Tibial nerve (tissue), 4 donors: ENCODE measurements around the gene HNRNPAB. TPM values are rescaled to one million over a fixed set of nuclear protein-coding genes. Genes with fewer than 3 reads are reported as not detected.
A peak's percentile ranks its signal among the peaks of the same experiment; 100 is the strongest.

Experiments used
- DNase-seq, 2 donors: peaks; one replicate each; pipeline ENCODE4 v3.0.0-alpha.2; 2019; ENCODE audit warnings: low spot score in 2 of 2
- H3K27ac ChIP-seq, 4 donors: fragments of 200-600 bp; sonication (generic) in 3 of 4; one replicate each; pipeline ENCODE4 v1.5.1; 2017 to 2019; ENCODE audit warnings: mild to moderate bottlenecking in 1 of 4
- H3K27me3 ChIP-seq, 2 donors: fragments of 200-600 bp; sonication (generic) in 1 of 2; one replicate each; pipeline versions ENCODE4 v1.5.1 to v1.6.0; 2017 to 2019
- H3K36me3 ChIP-seq, 3 donors: fragments of 200-600 bp; sonication (generic); one replicate each; pipeline ENCODE4 v1.5.1; 2018 to 2019
- H3K4me1 ChIP-seq, 4 donors: fragments of 200-600 bp; sonication (generic) in 3 of 4; one replicate each; pipeline ENCODE4 v1.5.1; 2017 to 2019
- H3K4me3 ChIP-seq, 4 donors: fragments of 200-600 bp; sonication (generic) in 3 of 4; one replicate each; pipeline ENCODE4 v1.5.1; 2017 to 2019; ENCODE audit warnings: mild to moderate bottlenecking in 1 of 4, moderate library complexity in 1 of 4
- H3K9me3 ChIP-seq, 4 donors: fragments of 200-600 bp; sonication (generic) in 3 of 4; one replicate each; pipeline ENCODE4 v1.5.1; 2017 to 2019
- CTCF ChIP-seq, 5 experiments: fragments of 200-600 bp in 3 of 5; fragments of 450-650 bp in 2 of 5; sonication (generic) in 3 of 5; IDR thresholded peaks; one replicate each; pipeline ENCODE4 v1.5.1; 2016 to 2019; ENCODE audit warnings: antibody characterized with exemption in 5 of 5, mild to moderate bottlenecking in 3 of 5, moderate library complexity in 2 of 5
- EP300 ChIP-seq, 2 donors: sonication (generic); formaldehyde crosslinking; IDR thresholded peaks; one replicate each; pipeline ENCODE4 v1.6.1; 2017; ENCODE audit warnings: antibody characterized with exemption in 2 of 2, mild to moderate bottlenecking in 1 of 2
- POLR2A ChIP-seq, 2 donors: fragments of 450-650 bp; IDR thresholded peaks; one replicate each; pipeline ENCODE4 v1.6.1; 2017; ENCODE audit warnings: antibody characterized with exemption in 2 of 2, mild to moderate bottlenecking in 2 of 2, moderate library complexity in 2 of 2
- WGBS, 2 donors: methylation state at CpG; one replicate each; pipeline ENCODE4 v1.1.5; 2018; 5-methylcytosine and 5-hydroxymethylcytosine counted together
- total RNA-seq, 4 donors: library from RNA; depleted of rRNA; stranded (reverse); fragments of >200 nt; gene quantifications; one replicate each; pipeline ENCODE4 v1.1.0, GENCODE V29; 2016

HNRNPAB gene
- total RNA-seq, 4 donors from 2014 or later, result 92.0 to 135 (median 122) TPM

- H3K4me1 ChIP-seq, result peaks cover 0 to 53% (median 30%) of the 10 kb centered on the region in 4 donors
- peaks cover 0 to 48% (median 0%) of the 10 kb centered on the region in 3 donors for H3K36me3 ChIP-seq
- peaks cover 0 to 4% (median 0%) of the 10 kb centered on the region in 4 donors for H3K9me3 ChIP-seq
- WGBS, 2 donors, result 21 to 57% methylated on average over 10 to 19 of the region's 21 CpGs
- H3K27me3 ChIP-seq, result no peaks in the 10 kb centered on the region
- no peak for DNase-seq
- peak overlapping the region; percentile 88 to 98 (median 94) for H3K4me3 ChIP-seq
- peak overlapping the region; percentile 94 to 97 (median 96) for H3K27ac ChIP-seq
- TF ChIP-seq POLR2A (IDR thresholded peaks at IDR 0.05) (no peak), CTCF (IDR thresholded peaks at IDR 0.05) (no peak), EP300 (IDR thresholded peaks at IDR 0.05) (no peak)
Observed at GRCh38 chr5:178231539-178232123, 27.3 kb downstream of the HNRNPAB start.

GRCh38 chr5:178232124-178232919 lies 28.0 kb downstream of the HNRNPAB start, which contains the start of gene PHYKPL:
Gene PHYKPL, minus strand, starts transcription at chr5:178232802. Its CDS starts 252 bp downstream, at chr5:178232550.
- peak; percentile 35 to 41 for DNase-seq
- Histone ChIP-seq H3K27me3 (no peaks in the 10 kb centered on the region), H3K27ac (peak within 1 kb of the TSS; percentile 94 to 97 (median 96)), H3K9me3 (peaks cover 0 to under 1% (median 0%) of the 10 kb centered on the region in 4 donors), H3K4me1 (peaks cover 0 to 60% (median 33%) of the 10 kb centered on the region in 4 donors), H3K4me3 (peak within 1 kb of the TSS; percentile 88 to 98 (median 94)), H3K36me3 (peaks cover 0 to 41% (median 0%) of the 10 kb centered on the region in 3 donors)
- 1% methylated on average over 67 of the region's 102 CpGs; no CpG with 5 or more reads in 1 of the 2 donors for WGBS, 2 donors
- TF ChIP-seq EP300 (IDR thresholded peaks at IDR 0.05) (peak in 1 of 2 donors; percentile 81), CTCF (IDR thresholded peaks at IDR 0.05) (peak in 1 of 5 experiments; percentile 11), POLR2A (IDR thresholded peaks at IDR 0.05) (peak in 1 of 2 donors; percentile 41)

GRCh38 chr5:178232920-178233429 lies 28.6 kb downstream of the HNRNPAB start:
- Histone ChIP-seq H3K4me3 (peak overlapping the region; percentile 88 to 98 (median 94)), H3K36me3 (peaks cover 0 to 35% (median 0%) of the 10 kb centered on the region in 3 donors), H3K27me3 (no peaks in the 10 kb centered on the region), H3K4me1 (peaks cover 0 to 66% (median 38%) of the 10 kb centered on the region in 4 donors), H3K27ac (peak overlapping the region; percentile 94 to 97 (median 96)), H3K9me3 (no peaks in the 10 kb centered on the region)
- TF ChIP-seq POLR2A (IDR thresholded peaks at IDR 0.05) (no peak), CTCF (IDR thresholded peaks at IDR 0.05) (no peak), EP300 (IDR thresholded peaks at IDR 0.05) (no peak)
- 64 to 71% methylated on average over 9 to 11 of the region's 11 CpGs for WGBS, 2 donors
- DNase-seq, result no peak

- H3K27ac ChIP-seq, result no peak overlapping the region
- peaks cover 0 to 22% (median 0%) of the 10 kb centered on the region in 3 donors for H3K36me3 ChIP-seq
- no peaks in the 10 kb centered on the region for H3K9me3 ChIP-seq
- H3K4me1 ChIP-seq, result peaks cover 0 to 77% (median 43%) of the 10 kb centered on the region in 4 donors
- 80 to 88% methylated on average over 7 of the region's 7 CpGs for WGBS, 2 donors
- no peak for DNase-seq
- TF ChIP-seq CTCF (IDR thresholded peaks at IDR 0.05), result no peak
- no peak for TF ChIP-seq POLR2A (IDR thresholded peaks at IDR 0.05)
- no peaks in the 10 kb centered on the region for H3K27me3 ChIP-seq
- no peak overlapping the region for H3K4me3 ChIP-seq
Observed at GRCh38 chr5:178234121-178234749, 29.9 kb downstream of the HNRNPAB start.
